ENCODE measurements around the gene MYCT1.

MYCT1 gene

DNA sequence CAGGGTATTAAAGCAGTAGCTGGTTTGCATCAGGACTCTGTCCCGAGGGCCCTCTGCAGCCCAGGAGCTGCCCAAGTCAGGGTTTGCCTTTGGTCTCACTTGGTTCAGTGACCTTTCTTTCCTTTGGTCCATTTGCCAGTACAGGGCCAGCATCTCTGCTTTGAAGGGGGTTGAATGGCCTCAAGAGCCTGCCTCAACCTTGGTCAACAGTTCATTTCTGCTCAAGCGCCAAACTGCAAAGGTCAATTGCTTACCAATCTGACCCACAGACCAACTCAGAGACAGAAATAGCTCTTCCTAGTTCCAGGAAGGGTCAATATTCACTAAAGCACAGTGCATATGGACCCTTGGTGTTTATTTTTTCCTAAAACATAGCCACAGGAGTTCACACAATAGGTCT, 72.3 kb downstream of the MYCT1 start:
- no peak overlapping the region for H3K4me3 ChIP-seq (ENCODE audit: low read length)
- DNase-seq (ENCODE audit: low read depth): no peak
- TF ChIP-seq, protein P1, sequence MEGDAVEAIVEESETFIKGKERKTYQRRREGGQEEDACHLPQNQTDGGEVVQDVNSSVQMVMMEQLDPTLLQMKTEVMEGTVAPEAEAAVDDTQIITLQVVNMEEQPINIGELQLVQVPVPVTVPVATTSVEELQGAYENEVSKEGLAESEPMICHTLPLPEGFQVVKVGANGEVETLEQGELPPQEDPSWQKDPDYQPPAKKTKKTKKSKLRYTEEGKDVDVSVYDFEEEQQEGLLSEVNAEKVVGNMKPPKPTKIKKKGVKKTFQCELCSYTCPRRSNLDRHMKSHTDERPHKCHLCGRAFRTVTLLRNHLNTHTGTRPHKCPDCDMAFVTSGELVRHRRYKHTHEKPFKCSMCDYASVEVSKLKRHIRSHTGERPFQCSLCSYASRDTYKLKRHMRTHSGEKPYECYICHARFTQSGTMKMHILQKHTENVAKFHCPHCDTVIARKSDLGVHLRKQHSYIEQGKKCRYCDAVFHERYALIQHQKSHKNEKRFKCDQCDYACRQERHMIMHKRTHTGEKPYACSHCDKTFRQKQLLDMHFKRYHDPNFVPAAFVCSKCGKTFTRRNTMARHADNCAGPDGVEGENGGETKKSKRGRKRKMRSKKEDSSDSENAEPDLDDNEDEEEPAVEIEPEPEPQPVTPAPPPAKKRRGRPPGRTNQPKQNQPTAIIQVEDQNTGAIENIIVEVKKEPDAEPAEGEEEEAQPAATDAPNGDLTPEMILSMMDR (conservative IDR thresholded peaks at IDR 0.05; ENCODE audit: low read length): no peak

GRCh38 chr6:152771061-152771687, 73.5 kb downstream of the MYCT1 start:
- TF ChIP-seq, protein P1 (conservative IDR thresholded peaks at IDR 0.05; ENCODE audit: low read length): no peak
- DNase-seq (ENCODE audit: low read depth): no peak
- no peak overlapping the region for H3K4me3 ChIP-seq (ENCODE audit: low read length)

Data from AG10803 (cell line).